HFF-Myc (cell line): Measurements from ENCODE around the gene ANGPTL8.
A peak's percentile ranks its signal among the peaks of the same experiment; 100 is the strongest.

Experiments
- DNase-seq: peaks from one replicate; pipeline ENCODE4 v3.0.0-alpha.2; 2011; ENCODE audit warnings: low read depth; ENCODE audit errors: extremely low read depth
- H3K4me3 ChIP-seq: replicated peaks from 2 replicates; pipeline ENCODE4 v1.5.1; 2011; ENCODE audit warnings: low read depth, mild to moderate bottlenecking, control low read depth, low read length
- TF ChIP-seq, protein P1 (sequence below): IDR thresholded peaks from 2 replicates; pipeline ENCODE4 v1.5.1; 2012; ENCODE audit warnings: mild to moderate bottlenecking, low read depth, low read length, control low read depth; ENCODE audit errors: missing control alignments

The ANGPTL8 gene

DNA sequence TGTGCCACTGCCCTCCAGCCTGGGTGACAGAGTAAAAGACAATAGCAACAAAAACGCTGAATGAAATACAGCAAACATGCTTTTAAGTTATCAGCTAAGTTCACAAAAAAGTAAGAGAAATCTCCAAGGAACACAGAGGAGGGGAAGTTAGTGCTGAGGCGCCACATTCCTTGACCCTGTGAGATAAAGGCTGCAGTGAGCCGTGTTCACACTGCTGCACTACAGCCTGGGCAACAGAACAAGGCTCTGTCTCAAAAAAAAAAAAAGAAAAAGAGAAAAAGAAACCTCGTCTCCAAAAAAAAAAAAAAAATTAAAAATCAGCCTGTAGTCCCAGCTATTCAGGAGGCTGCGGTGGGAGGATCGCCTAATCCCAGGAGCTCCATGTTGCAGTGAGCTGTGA lies 39.3 kb downstream of the ANGPTL8 start:
- TF ChIP-seq, protein P1, sequence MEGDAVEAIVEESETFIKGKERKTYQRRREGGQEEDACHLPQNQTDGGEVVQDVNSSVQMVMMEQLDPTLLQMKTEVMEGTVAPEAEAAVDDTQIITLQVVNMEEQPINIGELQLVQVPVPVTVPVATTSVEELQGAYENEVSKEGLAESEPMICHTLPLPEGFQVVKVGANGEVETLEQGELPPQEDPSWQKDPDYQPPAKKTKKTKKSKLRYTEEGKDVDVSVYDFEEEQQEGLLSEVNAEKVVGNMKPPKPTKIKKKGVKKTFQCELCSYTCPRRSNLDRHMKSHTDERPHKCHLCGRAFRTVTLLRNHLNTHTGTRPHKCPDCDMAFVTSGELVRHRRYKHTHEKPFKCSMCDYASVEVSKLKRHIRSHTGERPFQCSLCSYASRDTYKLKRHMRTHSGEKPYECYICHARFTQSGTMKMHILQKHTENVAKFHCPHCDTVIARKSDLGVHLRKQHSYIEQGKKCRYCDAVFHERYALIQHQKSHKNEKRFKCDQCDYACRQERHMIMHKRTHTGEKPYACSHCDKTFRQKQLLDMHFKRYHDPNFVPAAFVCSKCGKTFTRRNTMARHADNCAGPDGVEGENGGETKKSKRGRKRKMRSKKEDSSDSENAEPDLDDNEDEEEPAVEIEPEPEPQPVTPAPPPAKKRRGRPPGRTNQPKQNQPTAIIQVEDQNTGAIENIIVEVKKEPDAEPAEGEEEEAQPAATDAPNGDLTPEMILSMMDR = no peak
- DNase-seq = no peak
- H3K4me3 ChIP-seq = no peak overlapping the region

DNA sequence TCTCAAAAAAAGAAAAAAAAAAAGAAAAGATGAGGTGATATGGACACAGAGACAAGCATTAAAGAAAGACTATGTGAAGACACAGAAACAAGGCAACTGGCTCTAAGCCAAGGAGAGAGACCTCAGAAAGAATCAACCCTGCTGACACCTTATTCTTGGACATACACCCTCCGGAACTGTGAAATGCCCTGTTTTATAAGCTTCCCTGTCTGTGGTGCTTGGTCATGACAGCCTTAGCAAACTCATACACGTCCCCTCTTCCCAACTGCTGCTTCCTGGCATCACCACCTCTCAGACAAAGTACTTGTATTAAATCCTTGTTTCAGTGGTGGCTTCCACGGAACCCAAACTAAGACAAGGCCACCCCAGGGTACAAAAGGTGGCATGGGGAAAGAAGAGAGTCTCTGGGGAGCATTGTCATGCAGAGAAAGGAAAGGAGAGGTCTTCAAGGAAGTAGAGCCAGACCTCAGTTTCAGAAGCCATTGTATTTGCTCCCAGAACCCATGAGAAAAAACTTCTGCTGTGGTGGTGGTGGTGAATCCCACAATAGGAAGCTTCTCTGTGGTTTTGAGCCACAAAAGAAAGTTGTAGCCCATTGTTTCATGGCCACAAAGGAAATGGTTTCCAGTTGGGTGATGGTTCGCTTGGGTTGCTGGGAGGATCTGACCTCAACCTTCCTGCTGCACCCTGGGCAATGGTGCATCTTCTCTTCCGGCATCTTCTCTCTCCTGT lies 40.3 kb downstream of the ANGPTL8 start:
- H3K4me3 ChIP-seq = no peak overlapping the region
- TF ChIP-seq, protein P1 = no peak
- no peak for DNase-seq

DNA sequence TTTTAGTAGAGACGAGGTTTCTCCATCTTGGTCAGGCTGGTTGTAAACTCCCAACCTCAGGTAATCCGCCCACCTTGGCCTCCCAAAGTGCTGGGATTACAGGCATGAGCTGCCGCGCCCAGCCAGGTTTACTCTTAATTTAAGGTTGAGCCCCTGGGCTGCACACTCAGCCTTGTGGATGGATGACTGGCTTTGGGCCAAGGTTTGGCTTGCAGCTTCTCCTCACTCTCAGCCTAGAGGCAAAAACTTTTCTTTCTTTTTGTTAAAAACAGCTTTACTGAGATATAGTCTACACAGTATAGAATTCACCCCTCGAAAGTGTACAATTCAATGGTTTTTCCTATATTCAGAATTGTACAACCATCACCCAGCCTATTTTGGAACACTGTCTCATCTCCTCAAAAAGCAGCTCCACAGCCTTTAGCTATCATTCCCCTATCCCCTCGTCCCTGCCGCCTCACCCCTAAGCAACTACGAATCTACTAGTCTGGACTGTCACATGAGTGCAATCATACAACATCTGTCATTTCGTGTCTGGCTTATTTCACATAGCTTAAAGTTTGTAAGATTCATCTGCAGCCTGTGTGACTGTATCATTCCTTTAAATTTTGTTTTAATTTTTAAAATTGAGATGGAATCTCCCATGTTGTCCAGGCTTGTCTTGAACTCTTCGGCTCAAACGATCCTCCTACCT lies 42.1 kb downstream of the ANGPTL8 start:
- TF ChIP-seq, protein P1 = no peak

DNA sequence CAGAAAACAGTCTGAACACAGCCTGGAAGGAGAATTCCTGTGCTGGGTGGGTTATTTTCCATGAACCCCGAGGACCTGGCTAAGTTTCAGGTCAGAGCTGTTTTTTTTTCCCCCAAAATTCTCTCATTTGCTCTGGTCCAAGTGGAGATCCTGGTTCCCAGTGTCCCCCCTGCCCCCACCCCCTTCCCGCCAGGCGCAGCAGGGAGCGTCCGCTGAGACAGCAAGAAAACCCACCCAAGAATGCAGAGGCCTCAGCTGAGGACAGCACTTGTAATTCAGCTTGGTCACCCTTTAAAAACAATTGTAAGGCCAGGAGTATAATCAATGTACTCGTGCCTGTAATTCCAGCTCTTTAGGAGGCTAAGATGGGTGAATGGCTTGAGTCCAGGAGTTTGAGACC lies 45.1 kb downstream of the ANGPTL8 start:
- H3K4me3 ChIP-seq = no peak overlapping the region
- DNase-seq = no peak
- TF ChIP-seq, protein P1 = no peak

More for the DNA sequence above, 42.1 kb downstream of the ANGPTL8 start:
- no peak for DNase-seq
- no peak overlapping the region for H3K4me3 ChIP-seq

DNA sequence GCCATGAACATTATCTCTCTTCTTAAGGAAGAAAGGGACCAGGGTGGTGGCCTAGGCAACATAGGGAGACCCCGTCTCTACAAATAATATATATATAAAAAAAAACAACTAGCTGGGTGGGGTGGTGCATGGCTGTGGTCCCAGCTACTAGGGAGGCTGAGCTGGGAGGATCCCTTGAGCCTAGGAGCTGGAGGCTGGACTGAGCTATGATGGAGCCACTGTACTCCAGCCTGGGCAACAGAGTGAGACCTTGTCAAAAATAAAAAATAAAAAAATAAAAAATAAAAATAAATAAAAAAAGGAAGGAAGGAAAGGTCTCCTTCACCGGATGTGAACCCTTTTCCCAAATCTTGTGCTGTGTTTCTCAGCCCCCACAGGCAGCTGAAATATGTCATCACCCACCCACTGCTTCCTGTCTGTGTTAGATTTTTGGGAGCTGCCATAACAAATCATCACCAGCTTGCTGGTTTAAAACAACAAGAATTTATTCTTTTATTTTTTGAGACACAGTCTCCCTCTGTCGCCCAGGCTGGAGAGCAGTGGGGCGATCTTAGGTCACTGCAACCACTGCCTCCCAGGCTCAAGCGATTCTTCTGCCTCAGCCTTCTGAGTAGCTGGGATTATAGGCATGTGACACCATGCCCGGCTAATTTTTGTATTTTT lies 47.0 kb downstream of the ANGPTL8 start:
- TF ChIP-seq, protein P1 = no peak
- DNase-seq = no peak
- no peak overlapping the region for H3K4me3 ChIP-seq

DNA sequence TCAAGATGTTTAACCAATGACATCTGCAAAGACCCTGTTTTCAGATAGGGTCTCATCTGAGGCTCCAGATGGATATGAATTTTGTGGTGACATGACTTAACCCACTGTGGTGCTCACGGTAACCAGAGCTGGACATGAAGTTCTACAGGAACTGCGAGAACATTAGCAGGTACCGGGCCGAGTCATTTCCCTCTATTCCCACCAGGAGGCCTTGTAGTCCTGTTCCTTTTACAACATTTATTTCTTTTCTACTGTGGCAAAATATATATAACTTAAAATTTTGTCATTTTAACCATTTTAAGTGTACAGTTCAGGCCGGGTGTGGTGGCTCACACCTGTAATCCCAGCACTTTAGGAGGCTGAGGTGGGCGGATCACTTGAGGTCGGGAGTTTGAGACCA lies 48.9 kb downstream of the ANGPTL8 start:
- TF ChIP-seq, protein P1 = peak; percentile 54
- no peak for DNase-seq

More for the DNA sequence above, 48.9 kb downstream of the ANGPTL8 start:
- no peak overlapping the region for H3K4me3 ChIP-seq
